ENCODE data around the gene FBRSL1.
"Not testable (repeated sequence)": the region's sequence is repeated elsewhere in the genome, so short reads cannot be mapped to it uniquely, and the experiment has no call there.

FBRSL1 gene

GRCh38 chr12:132453361-132454192 lies 36.4 kb upstream of the FBRSL1 start:
- in situ Hi-C loops (cut with MboI; ENCODE audit: low sequenced_read_pairs), result no loop called here

- in situ Hi-C loops (cut with MboI; ENCODE audit: low sequenced_read_pairs), result no loop called here
Observed at GRCh38 chr12:132454193-132454932, 35.6 kb upstream of the FBRSL1 start.

GRCh38 chr12:132454933-132455418 lies 35.0 kb upstream of the FBRSL1 start:
- in situ Hi-C loops (cut with MboI; ENCODE audit: low sequenced_read_pairs), result no loop called here

GRCh38 chr12:132455565-132455964 lies 34.4 kb upstream of the FBRSL1 start:
- in situ Hi-C loops (cut with MboI; ENCODE audit: low sequenced_read_pairs), result no loop called here

GRCh38 chr12:132456186-132456943 lies 33.6 kb upstream of the FBRSL1 start:
- in situ Hi-C loops (cut with MboI; ENCODE audit: low sequenced_read_pairs), result no loop called here

GRCh38 chr12:132456944-132457495 lies 32.9 kb upstream of the FBRSL1 start:
- in situ Hi-C loops (cut with MboI; ENCODE audit: low sequenced_read_pairs), result no loop called here

GRCh38 chr12:132458441-132458840 lies 31.5 kb upstream of the FBRSL1 start:
- in situ Hi-C loops (cut with MboI; ENCODE audit: low sequenced_read_pairs), result no loop called here

- in situ Hi-C loops (cut with MboI; ENCODE audit: low sequenced_read_pairs), result no loop called here
Observed at GRCh38 chr12:132458846-132459641, 30.9 kb upstream of the FBRSL1 start.

- in situ Hi-C loops (cut with MboI; ENCODE audit: low sequenced_read_pairs), result no loop called here
Observed at GRCh38 chr12:132460571-132460970, 29.4 kb upstream of the FBRSL1 start.

GRCh38 chr12:132461526-132461925 lies 28.4 kb upstream of the FBRSL1 start:
- in situ Hi-C loops (cut with MboI; ENCODE audit: low sequenced_read_pairs), result no loop called here

GRCh38 chr12:132462788-132463187 lies 27.2 kb upstream of the FBRSL1 start:
- in situ Hi-C loops (cut with MboI; ENCODE audit: low sequenced_read_pairs), result no loop called here

- in situ Hi-C loops (cut with MboI; ENCODE audit: low sequenced_read_pairs), result not testable (repeated sequence)
Observed at GRCh38 chr12:132463284-132463924, 26.5 kb upstream of the FBRSL1 start.

GRCh38 chr12:132464304-132464703 lies 25.6 kb upstream of the FBRSL1 start:
- in situ Hi-C loops (cut with MboI; ENCODE audit: low sequenced_read_pairs), result not testable (repeated sequence)

GRCh38 chr12:132464820-132465219 lies 25.1 kb upstream of the FBRSL1 start:
- in situ Hi-C loops (cut with MboI; ENCODE audit: low sequenced_read_pairs), result no loop called here

GRCh38 chr12:132465269-132466190 lies 24.4 kb upstream of the FBRSL1 start:
- in situ Hi-C loops (cut with MboI; ENCODE audit: low sequenced_read_pairs), result no loop called here

- in situ Hi-C loops (cut with MboI; ENCODE audit: low sequenced_read_pairs), result no loop called here
Observed at GRCh38 chr12:132466241-132467201, 23.4 kb upstream of the FBRSL1 start.

GRCh38 chr12:132467511-132467910 lies 22.4 kb upstream of the FBRSL1 start:
- in situ Hi-C loops (cut with MboI; ENCODE audit: low sequenced_read_pairs), result no loop called here
